Measurements from ENCODE around the gene MAP2K1. TPM values are rescaled to one million over a fixed set of nuclear protein-coding genes. Genes with fewer than 3 reads are reported as not detected.
"Not testable (repeated sequence)": the region's sequence is repeated elsewhere in the genome, so short reads cannot be mapped to it uniquely, and the experiment has no call there.

The MAP2K1 gene
- polyA plus RNA-seq, 4 donors: 18.6 to 29.8 (median 21.2) TPM

GRCh38 chr15:66364944-66365528 lies 21.7 kb upstream of the MAP2K1 start:
- H3K4me3 ChIP-seq (ENCODE audit: low read depth in 1 of 3, low read length in 3 of 3): no peak overlapping the region
- 80 to 87% (median 86%) methylated on average over 3 of the region's 3 CpGs for WGBS, 3 donors
- no peak for FAIRE-seq

DNA sequence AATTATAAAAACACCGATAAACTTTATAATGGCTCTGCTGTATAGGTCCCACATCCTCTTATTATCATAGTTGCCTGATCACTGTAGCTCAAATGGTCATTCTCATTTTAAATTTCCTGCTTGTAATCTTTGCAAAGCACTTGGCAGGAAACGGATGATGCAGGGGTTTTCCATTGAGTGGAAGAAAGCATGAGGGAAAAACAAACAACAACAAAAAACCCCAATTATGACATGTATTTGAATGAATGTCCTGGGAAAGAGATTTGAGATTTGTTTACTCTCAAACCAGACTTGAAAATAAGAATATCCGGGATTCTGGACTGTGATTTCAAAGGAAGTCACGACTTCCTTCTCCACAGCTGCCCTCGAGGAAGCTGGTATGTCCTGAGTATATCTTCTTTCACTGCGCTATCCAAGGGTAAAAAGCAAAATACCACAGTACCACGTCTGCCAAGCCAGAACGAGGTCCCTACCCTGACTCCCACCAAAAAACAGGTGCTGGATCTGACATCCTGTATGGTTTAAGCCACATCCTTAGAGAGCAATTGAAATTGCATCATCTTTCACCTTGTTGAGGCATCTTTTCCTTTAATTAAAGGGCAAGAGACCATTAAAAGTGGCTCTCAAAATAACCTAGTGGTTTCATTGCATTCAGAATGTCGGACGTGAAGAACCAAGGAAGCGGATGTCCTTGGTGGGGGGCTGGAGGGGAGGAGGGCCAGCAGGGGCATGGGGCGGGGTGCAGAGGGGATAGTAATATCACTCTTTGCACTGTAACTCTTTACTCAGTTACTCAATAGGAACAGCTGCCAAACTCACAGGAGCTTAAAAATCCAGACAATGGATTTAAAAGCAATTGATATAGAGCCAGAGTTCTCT lies 16.7 kb upstream of the MAP2K1 start:
- DNase-seq (peak in 1 of 2 donors; percentile 35), FAIRE-seq (no peak)
- Histone ChIP-seq H3K4me1 (ENCODE audit: control insufficient read depth in 3 of 3, insufficient read depth in 2 of 3, low read depth in 1 of 3, low read length in 2 of 3) (no peaks in the 10 kb centered on the region), H3K27ac (ENCODE audit: low read depth in 1 of 3, low read length in 2 of 3) (peak overlapping the region; percentile 48 to 97 (median 57)), H3K9me3 (ENCODE audit: control insufficient read depth in 2 of 2, insufficient read depth in 1 of 2, low read depth in 1 of 2, low read length in 1 of 2) (peaks cover 0 to 6% of the 10 kb centered on the region in 2 donors), H3K27me3 (ENCODE audit: control insufficient read depth in 3 of 3, insufficient read depth in 3 of 3, low read length in 3 of 3) (no peaks in the 10 kb centered on the region), H3K36me3 (ENCODE audit: control insufficient read depth in 3 of 3, insufficient read depth in 2 of 3, low read depth in 1 of 3, low read length in 3 of 3) (no peaks in the 10 kb centered on the region), H3K4me3 (ENCODE audit: low read depth in 1 of 3, low read length in 3 of 3) (peak overlapping the region in 1 of 3 donors; percentile 35)
- WGBS, 3 donors: 18 to 41% (median 28%) methylated on average over 12 of the region's 12 CpGs

More at GRCh38 chr15:66364944-66365528, 21.7 kb upstream of the MAP2K1 start:
- Histone ChIP-seq H3K4me1 (ENCODE audit: control insufficient read depth in 3 of 3, insufficient read depth in 2 of 3, low read depth in 1 of 3, low read length in 2 of 3) (no peaks in the 10 kb centered on the region), H3K9me3 (ENCODE audit: control insufficient read depth in 2 of 2, insufficient read depth in 1 of 2, low read depth in 1 of 2, low read length in 1 of 2) (no peaks in the 10 kb centered on the region), H3K27me3 (ENCODE audit: control insufficient read depth in 3 of 3, insufficient read depth in 3 of 3, low read length in 3 of 3) (no peaks in the 10 kb centered on the region), H3K27ac (ENCODE audit: low read depth in 1 of 3, low read length in 2 of 3) (no peak overlapping the region), H3K36me3 (ENCODE audit: control insufficient read depth in 3 of 3, insufficient read depth in 2 of 3, low read depth in 1 of 3, low read length in 3 of 3) (no peaks in the 10 kb centered on the region)
- no peak for DNase-seq

GRCh38 chr15:66374179-66374578 lies 12.5 kb upstream of the MAP2K1 start:
- DNase-seq (no peak), FAIRE-seq (no peak)
- H3K9me3 ChIP-seq (ENCODE audit: control insufficient read depth in 2 of 2, insufficient read depth in 1 of 2, low read depth in 1 of 2, low read length in 1 of 2): peaks cover 0 to 6% of the 10 kb centered on the region in 2 donors
- no peaks in the 10 kb centered on the region for H3K36me3 ChIP-seq (ENCODE audit: control insufficient read depth in 3 of 3, insufficient read depth in 2 of 3, low read depth in 1 of 3, low read length in 3 of 3)
- H3K27ac ChIP-seq (ENCODE audit: low read depth in 1 of 3, low read length in 2 of 3): no peak overlapping the region
- 97 to 98% (median 98%) methylated on average over 4 of the region's 4 CpGs for WGBS, 3 donors
- H3K4me1 ChIP-seq (ENCODE audit: control insufficient read depth in 3 of 3, insufficient read depth in 2 of 3, low read depth in 1 of 3, low read length in 2 of 3): no peaks in the 10 kb centered on the region
- H3K4me3 ChIP-seq (ENCODE audit: low read depth in 1 of 3, low read length in 3 of 3): no peak overlapping the region
- no peaks in the 10 kb centered on the region for H3K27me3 ChIP-seq (ENCODE audit: control insufficient read depth in 3 of 3, insufficient read depth in 3 of 3, low read length in 3 of 3)

DNA sequence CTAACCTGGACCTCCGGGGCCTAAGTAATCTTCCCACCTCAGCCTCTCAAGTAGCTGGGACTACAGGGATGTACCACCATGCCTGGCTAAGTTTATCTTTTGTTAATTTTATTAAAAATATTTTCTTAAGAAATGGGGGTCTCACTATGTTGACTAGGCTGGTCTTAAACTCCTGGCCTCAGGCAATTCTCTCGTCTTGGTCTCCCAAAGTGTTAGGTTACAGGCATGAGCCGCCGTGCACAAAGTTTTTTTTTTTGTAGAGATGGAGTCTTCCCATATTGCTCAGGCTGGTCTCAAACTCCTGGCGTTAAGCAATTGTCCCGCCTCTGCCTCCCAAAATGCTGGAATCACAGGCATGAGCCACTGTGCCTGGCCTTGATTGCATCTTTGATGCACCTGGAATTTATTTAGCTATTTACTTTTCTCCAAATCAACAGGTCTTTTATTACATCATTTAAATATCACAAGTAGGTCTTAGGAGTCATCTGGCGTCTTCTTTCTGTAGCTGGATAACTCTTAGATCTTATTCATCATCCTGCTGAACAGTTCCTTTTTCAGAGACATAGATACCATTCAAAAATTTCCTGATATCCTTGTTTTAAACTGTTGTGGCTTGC lies 7.8 kb upstream of the MAP2K1 start:
- Histone ChIP-seq H3K27ac (ENCODE audit: low read depth in 1 of 3, low read length in 2 of 3) (no peak overlapping the region), H3K4me3 (ENCODE audit: low read depth in 1 of 3, low read length in 3 of 3) (no peak overlapping the region), H3K4me1 (ENCODE audit: control insufficient read depth in 3 of 3, insufficient read depth in 2 of 3, low read depth in 1 of 3, low read length in 2 of 3) (no peaks in the 10 kb centered on the region), H3K9me3 (ENCODE audit: control insufficient read depth in 2 of 2, insufficient read depth in 1 of 2, low read depth in 1 of 2, low read length in 1 of 2) (peaks cover 0 to 6% of the 10 kb centered on the region in 2 donors), H3K36me3 (ENCODE audit: control insufficient read depth in 3 of 3, insufficient read depth in 2 of 3, low read depth in 1 of 3, low read length in 3 of 3) (no peaks in the 10 kb centered on the region), H3K27me3 (ENCODE audit: control insufficient read depth in 3 of 3, insufficient read depth in 3 of 3, low read length in 3 of 3) (no peaks in the 10 kb centered on the region)
- FAIRE-seq (no peak), DNase-seq (no peak)
- WGBS, 3 donors: 94% methylated on average over 7 of the region's 7 CpGs

- not testable (repeated sequence) for FAIRE-seq, DNase-seq
- 94 to 95% (median 95%) methylated on average over 2 of the region's 2 CpGs for WGBS, 3 donors
These were observed 5.3 kb upstream of the MAP2K1 start for GRCh38 chr15:66381376-66381775.

GRCh38 chr15:66387163-66388042 lies 691 bp downstream of the MAP2K1 start:
- H3K4me3 ChIP-seq (ENCODE audit: low read depth in 1 of 3, low read length in 3 of 3): peak overlapping the region; percentile 66 to 94 (median 88)
- H3K27ac ChIP-seq (ENCODE audit: low read depth in 1 of 3, low read length in 2 of 3): peak overlapping the region; percentile 74 to 97 (median 95)
- no peak for FAIRE-seq
- WGBS, 3 donors: 0 to 1% (median 1%) methylated on average over 42 to 62 of the region's 62 CpGs
- no peaks in the 10 kb centered on the region for H3K9me3 ChIP-seq (ENCODE audit: control insufficient read depth in 2 of 2, insufficient read depth in 1 of 2, low read depth in 1 of 2, low read length in 1 of 2)
- no peaks in the 10 kb centered on the region for H3K27me3 ChIP-seq (ENCODE audit: control insufficient read depth in 3 of 3, insufficient read depth in 3 of 3, low read length in 3 of 3)
- peaks cover 3 to 17% (median 10%) of the 10 kb centered on the region in 3 donors for H3K4me1 ChIP-seq (ENCODE audit: control insufficient read depth in 3 of 3, insufficient read depth in 2 of 3, low read depth in 1 of 3, low read length in 2 of 3)
- peaks cover 0 to 3% (median 0%) of the 10 kb centered on the region in 3 donors for H3K36me3 ChIP-seq (ENCODE audit: control insufficient read depth in 3 of 3, insufficient read depth in 2 of 3, low read depth in 1 of 3, low read length in 3 of 3)
- peak; percentile 66 to 83 for DNase-seq

More at GRCh38 chr15:66381376-66381775, 5.3 kb upstream of the MAP2K1 start:
- not testable (repeated sequence) for H3K36me3 ChIP-seq (ENCODE audit: control insufficient read depth in 3 of 3, insufficient read depth in 2 of 3, low read depth in 1 of 3, low read length in 3 of 3); H3K4me3 ChIP-seq (ENCODE audit: low read depth in 1 of 3, low read length in 3 of 3); H3K27me3 ChIP-seq (ENCODE audit: control insufficient read depth in 3 of 3, insufficient read depth in 3 of 3, low read length in 3 of 3); H3K27ac ChIP-seq (ENCODE audit: low read depth in 1 of 3, low read length in 2 of 3); H3K4me1 ChIP-seq (ENCODE audit: control insufficient read depth in 3 of 3, insufficient read depth in 2 of 3, low read depth in 1 of 3, low read length in 2 of 3); H3K9me3 ChIP-seq (ENCODE audit: control insufficient read depth in 2 of 2, insufficient read depth in 1 of 2, low read depth in 1 of 2, low read length in 1 of 2)

- DNase-seq (no peak), FAIRE-seq (no peak)
- Histone ChIP-seq H3K27me3 (ENCODE audit: control insufficient read depth in 3 of 3, insufficient read depth in 3 of 3, low read length in 3 of 3) (no peaks in the 10 kb centered on the region), H3K9me3 (ENCODE audit: control insufficient read depth in 2 of 2, insufficient read depth in 1 of 2, low read depth in 1 of 2, low read length in 1 of 2) (no peaks in the 10 kb centered on the region), H3K36me3 (ENCODE audit: control insufficient read depth in 3 of 3, insufficient read depth in 2 of 3, low read depth in 1 of 3, low read length in 3 of 3) (peaks cover 0 to 4% (median 0%) of the 10 kb centered on the region in 3 donors), H3K4me1 (ENCODE audit: control insufficient read depth in 3 of 3, insufficient read depth in 2 of 3, low read depth in 1 of 3, low read length in 2 of 3) (peaks cover 3 to 17% (median 10%) of the 10 kb centered on the region in 3 donors), H3K27ac (ENCODE audit: low read depth in 1 of 3, low read length in 2 of 3) (peak overlapping the region in 1 of 3 donors; percentile 97), H3K4me3 (ENCODE audit: low read depth in 1 of 3, low read length in 3 of 3) (peak overlapping the region; percentile 66 to 94 (median 88))
- WGBS, 3 donors: 19 to 26% (median 24%) methylated on average over 3 of the region's 3 CpGs
These were observed 1.3 kb downstream of the MAP2K1 start for GRCh38 chr15:66388043-66388363.

DNA sequence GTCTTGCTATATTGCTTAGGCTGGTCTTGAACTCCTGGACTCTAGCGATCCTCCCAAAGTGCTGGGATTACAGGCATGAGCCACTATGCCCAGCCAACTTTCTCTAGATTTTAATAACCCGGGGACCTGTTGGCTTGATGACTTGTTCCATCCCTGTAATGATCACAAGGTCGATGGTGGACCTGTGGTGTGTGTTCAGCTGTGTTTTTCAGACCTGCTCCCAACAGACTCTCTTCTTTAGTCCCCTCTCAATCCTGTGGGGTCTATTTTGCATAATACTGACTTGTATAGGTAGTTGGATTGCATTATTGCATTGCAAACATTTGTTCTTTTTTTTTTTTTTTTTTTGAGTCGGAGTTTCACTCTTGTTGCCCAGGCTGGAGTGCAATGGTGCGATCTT lies 1.9 kb downstream of the MAP2K1 start:
- no peaks in the 10 kb centered on the region for H3K27me3 ChIP-seq (ENCODE audit: control insufficient read depth in 3 of 3, insufficient read depth in 3 of 3, low read length in 3 of 3)
- H3K9me3 ChIP-seq (ENCODE audit: control insufficient read depth in 2 of 2, insufficient read depth in 1 of 2, low read depth in 1 of 2, low read length in 1 of 2): no peaks in the 10 kb centered on the region
- H3K36me3 ChIP-seq (ENCODE audit: control insufficient read depth in 3 of 3, insufficient read depth in 2 of 3, low read depth in 1 of 3, low read length in 3 of 3): peaks cover 0 to 5% (median 0%) of the 10 kb centered on the region in 3 donors
- H3K4me3 ChIP-seq (ENCODE audit: low read depth in 1 of 3, low read length in 3 of 3): no peak overlapping the region
- H3K27ac ChIP-seq (ENCODE audit: low read depth in 1 of 3, low read length in 2 of 3): no peak overlapping the region
- FAIRE-seq (no peak), DNase-seq (no peak)
- WGBS, 3 donors: 61 to 78% (median 76%) methylated on average over 5 of the region's 5 CpGs
- H3K4me1 ChIP-seq (ENCODE audit: control insufficient read depth in 3 of 3, insufficient read depth in 2 of 3, low read depth in 1 of 3, low read length in 2 of 3): peaks cover 3 to 17% (median 10%) of the 10 kb centered on the region in 3 donors

Data from small intestine (tissue), 7 donors.